Common myeloid progenitor, CD34-positive (primary cell): ENCODE data around the gene ARHGAP22.

Experiments
- CTCF ChIA-PET: fragments of 350-600 bp; sonication (Branson Sonifier 250); formaldehyde crosslinking; loops from one replicate; lab custom pipeline; 2021; ENCODE audit warnings: antibody characterized with exemption; lab: Charles Lee
- POLR2A ChIA-PET: fragments of 350-600 bp; sonication (Branson Sonifier 250); formaldehyde crosslinking; loops from one replicate; lab custom pipeline; 2021; ENCODE audit warnings: antibody characterized with exemption; lab: Charles Lee
- DNase-seq, 3 donors: peaks; one replicate each; pipeline versions ENCODE4 v3.0.0 to v3.0.0-alpha.2; 2013
- H3K27ac ChIP-seq, 2 experiments: 1 replicate in 1 of 2; 2 replicates in 1 of 2; pipeline ENCODE4 v1.7.0; 2013; ENCODE audit warnings: inconsistent platforms in 2 of 2, low read length in 2 of 2, mild to moderate bottlenecking in 2 of 2, low read depth in 1 of 2, moderate library complexity in 1 of 2; ENCODE audit not compliant: severe bottlenecking in 2 of 2, insufficient read depth in 1 of 2, poor library complexity in 1 of 2
- H3K27me3 ChIP-seq, 5 experiments: replicated peaks in 2 of 5; 1 replicate in 3 of 5; 2 replicates in 2 of 5; pipeline versions ENCODE4 v1.6.1 to v1.7.0; 2013; ENCODE audit warnings: low read length in 4 of 5, mild to moderate bottlenecking in 2 of 5, moderate library complexity in 2 of 5, inconsistent platforms in 1 of 5; ENCODE audit not compliant: insufficient read depth in 5 of 5, control insufficient read depth in 4 of 5
- H3K36me3 ChIP-seq, 4 experiments: 1 replicate in 2 of 4; 2 replicates in 2 of 4; pipeline versions ENCODE4 v1.6.1 to v1.7.0; 2013; ENCODE audit warnings: low read length in 3 of 4, control low read depth in 1 of 4, mild to moderate bottlenecking in 1 of 4; ENCODE audit not compliant: control insufficient read depth in 4 of 4, insufficient read depth in 4 of 4
- H3K4me1 ChIP-seq, 4 experiments: 1 replicate in 3 of 4; 2 replicates in 1 of 4; pipeline versions ENCODE4 v1.6.1 to v1.7.1; 2013; ENCODE audit warnings: low read length in 3 of 4, mild to moderate bottlenecking in 3 of 4, control low read depth in 1 of 4, inconsistent platforms in 1 of 4, moderate library complexity in 1 of 4; ENCODE audit not compliant: control insufficient read depth in 4 of 4, insufficient read depth in 4 of 4; ENCODE audit errors: control extremely low read depth in 1 of 4
- H3K4me3 ChIP-seq, 7 experiments: 1 replicate in 4 of 7; 2 replicates in 3 of 7; pipeline versions ENCODE4 v1.5.1 to v1.7.0; 2013; ENCODE audit warnings: mild to moderate bottlenecking in 7 of 7, low read length in 6 of 7, moderate library complexity in 6 of 7, inconsistent platforms in 2 of 7, low read depth in 2 of 7, control low read depth in 1 of 7; ENCODE audit not compliant: insufficient read depth in 4 of 7, control insufficient read depth in 1 of 7; ENCODE audit errors: extremely low read depth in 1 of 7
- H3K9me3 ChIP-seq, 5 experiments: 1 replicate in 4 of 5; 2 replicates in 1 of 5; pipeline versions ENCODE4 v1.6.1 to v1.7.1; 2013; ENCODE audit warnings: low read length in 4 of 5, mild to moderate bottlenecking in 2 of 5, inconsistent platforms in 1 of 5, low read depth in 1 of 5, moderate library complexity in 1 of 5; ENCODE audit not compliant: control insufficient read depth in 4 of 5, insufficient read depth in 2 of 5; ENCODE audit errors: control extremely low read depth in 1 of 5
- WGBS: methylation state at CpG from one replicate; pipeline ENCODE4 v1.1.5; 2013; ENCODE audit not compliant: insufficient coverage; 5-methylcytosine and 5-hydroxymethylcytosine counted together

The ARHGAP22 gene

DNA sequence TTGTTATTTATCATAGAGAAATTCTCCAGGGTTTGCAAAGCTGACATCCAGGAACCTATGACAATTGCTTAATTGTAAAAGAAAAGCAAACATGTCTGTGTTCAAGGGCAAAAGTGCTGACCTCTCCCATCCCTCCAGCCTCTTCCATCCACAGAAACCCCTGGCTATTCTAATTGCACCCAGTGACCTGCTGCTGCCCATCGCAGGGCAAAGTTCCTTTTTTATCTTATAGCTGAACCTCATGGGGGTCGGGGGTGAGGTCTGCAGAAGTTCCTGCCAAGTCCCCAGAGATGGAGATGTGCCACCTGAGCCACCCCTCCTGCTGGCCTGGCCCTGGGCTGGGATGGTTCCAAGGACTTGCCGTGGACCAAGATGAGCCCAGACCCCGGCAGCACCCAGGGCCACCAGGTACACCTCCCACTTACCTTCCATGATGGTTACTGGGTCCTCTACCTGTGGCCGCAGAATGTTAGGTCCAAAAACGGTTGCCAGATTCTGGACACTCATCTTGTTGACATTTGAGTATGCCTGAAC, 151.9 kb downstream of the ARHGAP22 start:
- Histone ChIP-seq H3K9me3 (no peaks in the 10 kb centered on the region), H3K4me3 (no peak overlapping the region), H3K27me3 (no peaks in the 10 kb centered on the region), H3K36me3 (peaks cover 8 to 70% (median 56%) of the 10 kb centered on the region in 4 experiments), H3K4me1 (peaks cover 0 to 76% (median 45%) of the 10 kb centered on the region in 4 experiments), H3K27ac (no peak overlapping the region)
- POLR2A ChIA-PET, result interaction anchor here (1.0 to 1.2 kb wide), 2 partner anchors 8 to 35 kb away, joined by 4 read pairs; no protein-coding TSS in a partner anchor
- DNase-seq, result no peak
- WGBS, result 91% methylated on average over 6 of the region's 6 CpGs
- CTCF ChIA-PET, result interaction anchor here (0.6 to 1.4 kb wide), 8 partner anchors 8 to 89 kb away, joined by 3 to 9 read pairs (median 3); no protein-coding TSS in a partner anchor

DNA sequence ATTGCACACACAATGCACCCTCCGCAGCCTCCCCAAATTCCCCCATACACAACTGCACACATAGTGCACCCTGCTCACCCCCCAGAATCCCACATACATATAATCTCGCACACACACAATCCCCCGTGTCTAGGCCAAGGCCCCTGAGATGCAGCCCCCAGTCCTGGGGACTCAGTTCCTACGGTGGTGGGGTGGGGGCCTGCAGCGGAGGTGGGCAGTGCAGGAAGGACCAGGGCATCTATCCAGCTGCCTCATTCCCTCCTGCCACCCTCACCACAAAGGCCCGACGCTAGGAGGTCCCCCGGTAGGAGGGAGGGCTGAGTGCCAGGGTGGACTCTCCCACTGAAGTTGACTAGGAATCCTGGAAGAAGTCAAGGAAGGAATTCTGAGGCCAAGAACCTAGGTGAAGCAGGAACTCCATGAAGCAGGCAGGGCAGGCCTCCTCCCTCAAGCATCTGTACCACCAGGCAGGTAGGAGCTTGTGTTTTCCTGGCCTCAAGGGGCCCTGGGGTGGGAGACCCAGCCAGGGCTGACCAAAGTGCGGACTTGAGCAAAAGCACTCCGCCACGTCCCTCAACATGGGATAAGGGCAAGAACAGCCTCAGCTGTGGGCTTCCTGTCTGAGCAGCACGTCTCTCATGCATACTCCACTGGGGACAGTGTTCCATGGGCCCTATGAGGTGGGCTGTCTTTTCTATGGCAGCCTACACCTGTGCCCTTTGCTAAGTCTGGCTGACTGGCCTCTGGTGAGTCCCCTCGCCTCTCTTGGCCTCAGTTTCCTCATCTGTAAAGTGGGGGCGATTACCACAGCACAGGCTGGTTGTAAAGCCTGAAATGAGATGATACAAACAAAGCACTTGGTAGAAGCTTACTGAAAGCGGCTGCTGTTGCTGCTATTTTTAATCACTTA, 152.6 kb downstream of the ARHGAP22 start:
- peaks cover 8 to 77% (median 60%) of the 10 kb centered on the region in 4 experiments for H3K36me3 ChIP-seq
- CTCF ChIA-PET, result interaction anchor here (0.8 to 1.4 kb wide), 6 partner anchors 9 to 73 kb away, joined by 3 to 4 read pairs (median 3); no protein-coding TSS in a partner anchor
- peak overlapping the region in 1 of 2 experiments; percentile 54 for H3K27ac ChIP-seq
- no peaks in the 10 kb centered on the region for H3K9me3 ChIP-seq
- POLR2A ChIA-PET, result interaction anchor here (1.0 to 1.2 kb wide), 2 partner anchors 8 to 34 kb away, joined by 4 read pairs; no protein-coding TSS in a partner anchor
- H3K4me1 ChIP-seq, result peaks cover 0 to 77% (median 45%) of the 10 kb centered on the region in 4 experiments
- H3K4me3 ChIP-seq, result no peak overlapping the region
- no peak for DNase-seq
- WGBS, result 71% methylated on average over 9 of the region's 15 CpGs
- H3K27me3 ChIP-seq, result no peaks in the 10 kb centered on the region

- CTCF ChIA-PET, result interaction anchor here (0.7 to 10.1 kb wide), 6 partner anchors 9 to 54 kb away, joined by 3 to 220 read pairs (median 4); no protein-coding TSS in a partner anchor
- Histone ChIP-seq H3K27ac (no peak overlapping the region), H3K36me3 (peaks cover 8 to 90% (median 72%) of the 10 kb centered on the region in 4 experiments), H3K27me3 (no peaks in the 10 kb centered on the region), H3K4me1 (peaks cover 0 to 77% (median 42%) of the 10 kb centered on the region in 4 experiments), H3K4me3 (no peak overlapping the region), H3K9me3 (no peaks in the 10 kb centered on the region)
- DNase-seq, result peak in 1 of 3 donors; percentile 18
- POLR2A ChIA-PET, result interaction anchor here (0.7 kb wide), 1 partner anchor 37 kb away, joined by 4 read pairs; no protein-coding TSS in a partner anchor
- whole genome bisulfite sequencing, result 90% methylated on average over 41 of the region's 43 CpGs
These were observed 154.0 kb downstream of the ARHGAP22 start for GRCh38 chr10:48450741-48451466.

DNA sequence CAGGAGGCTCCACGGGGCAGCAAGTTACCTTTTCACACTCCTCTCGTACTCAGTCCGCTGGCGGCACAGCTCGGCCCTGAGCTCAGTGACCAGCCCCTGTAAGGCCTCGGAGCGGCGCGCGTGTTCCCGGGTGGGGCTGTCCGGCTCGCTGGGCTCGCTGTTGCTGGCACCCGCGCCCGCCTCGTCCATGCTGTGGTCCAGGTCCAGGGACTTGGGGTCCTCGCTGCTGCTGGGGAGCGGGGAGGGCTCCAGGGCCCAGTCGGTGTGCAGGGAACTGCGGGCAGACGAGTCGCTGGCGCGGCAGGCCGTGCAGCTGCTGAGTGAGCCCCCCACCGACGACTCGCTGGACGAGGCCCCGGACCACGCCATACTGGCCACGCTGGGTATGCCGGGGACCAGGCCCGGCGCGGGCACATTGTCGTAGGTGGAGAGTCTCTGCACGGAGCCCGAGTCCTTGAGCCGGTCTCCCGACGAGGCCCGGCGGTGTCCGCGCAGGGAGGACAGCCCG, 154.6 kb downstream of the ARHGAP22 start:
- no peak for DNase-seq
- Histone ChIP-seq H3K4me1 (peaks cover 0 to 76% (median 40%) of the 10 kb centered on the region in 4 experiments), H3K9me3 (no peaks in the 10 kb centered on the region), H3K27me3 (no peaks in the 10 kb centered on the region), H3K36me3 (peaks cover 8 to 93% (median 74%) of the 10 kb centered on the region in 4 experiments), H3K4me3 (no peak overlapping the region), H3K27ac (no peak overlapping the region)
- WGBS, result 96% methylated on average over 44 of the region's 49 CpGs
- POLR2A ChIA-PET, result no interaction called here
- CTCF ChIA-PET, result interaction anchor here (0.6 to 10.1 kb wide), 7 partner anchors 12 to 69 kb away, joined by 3 to 220 read pairs (median 4); no protein-coding TSS in a partner anchor

GRCh38 chr10:48449501-48450232, 155.2 kb downstream of the ARHGAP22 start:
- Histone ChIP-seq H3K4me1 (peaks cover 0 to 76% (median 40%) of the 10 kb centered on the region in 4 experiments), H3K27ac (no peak overlapping the region), H3K36me3 (peaks cover 8 to 94% (median 77%) of the 10 kb centered on the region in 4 experiments), H3K4me3 (no peak overlapping the region), H3K27me3 (no peaks in the 10 kb centered on the region), H3K9me3 (no peaks in the 10 kb centered on the region)
- ChIA-PET POLR2A (no interaction called here), CTCF (interaction anchor here (0.6 to 10.1 kb wide), 9 partner anchors 9 to 71 kb away, joined by 3 to 220 read pairs (median 4); no protein-coding TSS in a partner anchor)
- no peak for DNase-seq
- WGBS, result 91% methylated on average over 18 of the region's 19 CpGs

GRCh38 chr10:48448796-48449195, 156.1 kb downstream of the ARHGAP22 start:
- Histone ChIP-seq H3K9me3 (no peaks in the 10 kb centered on the region), H3K4me3 (no peak overlapping the region), H3K4me1 (peaks cover 0 to 76% (median 42%) of the 10 kb centered on the region in 4 experiments), H3K27me3 (no peaks in the 10 kb centered on the region), H3K36me3 (peaks cover 7 to 96% (median 76%) of the 10 kb centered on the region in 4 experiments), H3K27ac (no peak overlapping the region)
- 98% methylated on average over 4 of the region's 4 CpGs for WGBS
- POLR2A ChIA-PET, result no interaction called here
- no peak for DNase-seq
- CTCF ChIA-PET, result interaction anchor here (1.1 to 10.1 kb wide), 5 partner anchors 10 to 72 kb away, joined by 3 to 220 read pairs (median 8); no protein-coding TSS in a partner anchor
